Naive thymus-derived CD8-positive, alpha-beta T cell (primary cell): ENCODE results near the gene FBXW10B. TPM values are rescaled to one million over a fixed set of nuclear protein-coding genes. Genes with fewer than 3 reads are reported as not detected.
"Not testable (repeated sequence)": the region's sequence is repeated elsewhere in the genome, so short reads cannot be mapped to it uniquely, and the experiment has no call there.

Source experiments
- ATAC-seq, 2 donors: fragments of 150-1000 bp; cut with Tn5 transposase in 1 of 2; sonication (Bioruptor Pico), chemical (Tn5 transposase) in 1 of 2; 1 replicate in 1 of 2; 2 replicates in 1 of 2; pipeline ENCODE4 v1.10.0; 2021; ENCODE audit warnings: mild to moderate bottlenecking in 2 of 2, moderate library complexity in 2 of 2
- POLR2A ChIA-PET: fragments of 350-600 bp; sonication (Branson Sonifier 250); formaldehyde crosslinking; loops from one replicate; lab custom pipeline; 2021; ENCODE audit warnings: antibody characterized with exemption; lab: Charles Lee
- DNase-seq, 10 donors: peaks; one replicate each; pipeline versions ENCODE4 v3.0.0 to v3.0.0-alpha.2; 2020 to 2022
- H3K27ac Mint-ChIP-seq, 10 donors: one replicate each; pipeline ENCODE4 v1.8.0; 2020 to 2022; ENCODE audit warnings: mild to moderate bottlenecking in 10 of 10, mixed read lengths in 10 of 10, moderate library complexity in 4 of 10, inconsistent platforms in 1 of 10
- H3K27me3 Mint-ChIP-seq, 5 donors: one replicate each; pipeline ENCODE4 v1.8.0; 2021 to 2022; ENCODE audit warnings: mixed read lengths in 5 of 5
- H3K36me3 Mint-ChIP-seq, 3 donors: one replicate each; pipeline ENCODE4 v1.8.0; 2020 to 2022; ENCODE audit warnings: mixed read lengths in 3 of 3, mild to moderate bottlenecking in 2 of 3, inconsistent platforms in 1 of 3
- H3K4me1 Mint-ChIP-seq, 4 donors: one replicate each; pipeline ENCODE4 v1.8.0; 2021 to 2022; ENCODE audit warnings: mixed read lengths in 4 of 4
- H3K4me3 Mint-ChIP-seq, 10 donors: one replicate each; pipeline ENCODE4 v1.8.0; 2020 to 2022; ENCODE audit warnings: mild to moderate bottlenecking in 10 of 10, mixed read lengths in 10 of 10, moderate library complexity in 6 of 10, inconsistent platforms in 1 of 10
- H3K9me3 Mint-ChIP-seq, 9 donors: one replicate each; pipeline ENCODE4 v1.8.0; 2020 to 2022; ENCODE audit warnings: mixed read lengths in 9 of 9, mild to moderate bottlenecking in 3 of 9, inconsistent platforms in 1 of 9, moderate library complexity in 1 of 9
- polyA plus RNA-seq, 3 donors: library from polyadenylated mRNA; unstranded; fragments of 300-500 nt; fragmentation: Illumina TruSeq; gene quantifications; one replicate each; pipeline ENCODE4 v1.2.3, GENCODE V29; 2021
- total RNA-seq, 8 experiments: library from RNA in 2 of 8; stranded (reverse) in 2 of 8; gene quantifications; one replicate each; pipeline ENCODE4 v1.2.3 and lab custom pipeline; 2021 to 2026

FBXW10B gene
- total RNA-seq (under 1 TPM; 0.62 to 0.77 TPM), polyA plus RNA-seq (not detected), total RNA-seq (lab: John Stamatoyannopoulos, UW) (0 to 1.5 (median 0.90) reads per million in 6 experiments)

- H3K9me3 Mint-ChIP-seq, POLR2A ChIA-PET, ATAC-seq, H3K27me3 Mint-ChIP-seq, H3K4me3 Mint-ChIP-seq, H3K27ac Mint-ChIP-seq, H3K4me1 Mint-ChIP-seq, H3K36me3 Mint-ChIP-seq, DNase-seq: not testable (repeated sequence)
These were observed at the start of gene FBXW10B for GRCh38 chr17:15619331-15620058. Gene FBXW10B (minus strand): TSS chr17:15619704. CDS start chr17:15619512, 192 bp downstream.

DNA sequence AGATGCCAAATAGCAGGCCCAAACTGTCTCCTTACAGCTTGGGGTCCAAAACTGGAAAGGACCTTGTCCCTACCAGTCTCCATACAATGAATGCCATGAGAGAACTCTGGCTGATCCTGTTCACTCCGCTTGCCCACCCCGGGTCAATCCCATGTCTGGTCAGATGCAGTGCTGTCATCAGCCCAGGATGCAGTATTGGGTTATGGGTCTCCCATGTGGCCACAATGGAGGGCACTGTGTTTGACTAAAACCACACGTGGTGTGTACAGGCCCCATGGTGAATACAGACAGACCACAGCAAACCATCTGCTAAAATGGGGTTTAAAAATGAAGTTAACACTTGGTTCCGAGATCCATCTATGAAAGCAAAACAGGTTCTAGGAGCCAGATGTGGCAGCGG, 44.2 kb upstream of the FBXW10B start:
- Mint-ChIP-seq H3K4me3 (no peak overlapping the region), H3K27ac (no peak overlapping the region), H3K36me3 (peaks cover 5 to 33% (median 30%) of the 10 kb centered on the region in 3 donors), H3K27me3 (no peaks in the 10 kb centered on the region), H3K9me3 (no peaks in the 10 kb centered on the region), H3K4me1 (peaks cover 0 to 2% (median 0%) of the 10 kb centered on the region in 4 donors)
- ATAC-seq, result no peak
- DNase-seq, result no peak
- POLR2A ChIA-PET, result no interaction called here

DNA sequence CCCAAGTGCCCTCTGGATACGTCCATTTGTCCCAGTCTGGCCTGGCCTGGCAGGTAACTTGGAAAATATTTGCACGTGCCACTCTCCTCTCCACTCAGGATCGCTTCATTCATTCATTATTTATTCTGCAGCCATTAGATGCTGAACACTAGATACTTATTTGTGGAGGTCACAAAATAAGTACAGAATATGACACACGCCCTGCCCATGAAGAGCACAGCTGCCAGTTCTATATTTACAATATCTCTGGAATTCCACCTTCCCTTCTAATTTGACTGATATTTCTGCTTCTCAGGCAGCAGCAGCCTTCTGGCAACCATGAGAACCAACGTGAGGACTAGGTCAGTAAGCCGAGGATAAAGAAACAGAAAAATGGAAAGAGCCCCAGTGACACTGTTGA, 43.7 kb upstream of the FBXW10B start:
- DNase-seq, result no peak
- Mint-ChIP-seq H3K4me1 (peaks cover 0 to 2% (median 0%) of the 10 kb centered on the region in 4 donors), H3K4me3 (no peak overlapping the region), H3K9me3 (no peaks in the 10 kb centered on the region), H3K36me3 (peaks cover 5 to 35% (median 31%) of the 10 kb centered on the region in 3 donors), H3K27me3 (no peaks in the 10 kb centered on the region), H3K27ac (no peak overlapping the region)
- no peak for ATAC-seq
- POLR2A ChIA-PET, result no interaction called here

DNA sequence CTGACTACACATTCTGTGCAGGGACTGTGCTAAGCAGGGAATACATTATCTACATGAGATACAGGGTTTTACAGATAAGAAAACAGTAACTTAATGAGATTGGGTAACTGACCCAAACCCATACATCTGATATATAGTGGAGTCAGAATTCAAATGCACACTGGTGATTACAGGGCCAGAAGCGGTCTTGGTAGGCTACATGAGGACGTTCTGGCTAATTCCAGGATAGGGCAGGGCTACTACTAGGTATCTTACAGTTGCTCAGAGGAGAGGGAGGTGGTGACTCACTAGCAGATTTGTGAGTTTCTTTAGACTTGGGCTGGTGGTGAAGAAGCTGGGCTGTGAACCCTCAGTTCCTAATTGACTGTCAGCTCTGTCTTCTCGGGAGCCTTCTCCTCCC, 43.2 kb upstream of the FBXW10B start:
- peaks cover 5 to 36% (median 27%) of the 10 kb centered on the region in 3 donors for H3K36me3 Mint-ChIP-seq
- POLR2A ChIA-PET, result no interaction called here
- H3K27me3 Mint-ChIP-seq, result no peaks in the 10 kb centered on the region
- no peak overlapping the region for H3K4me3 Mint-ChIP-seq
- DNase-seq, result no peak
- no peak overlapping the region for H3K27ac Mint-ChIP-seq
- H3K9me3 Mint-ChIP-seq, result no peaks in the 10 kb centered on the region
- ATAC-seq, result no peak
- peaks cover 0 to 2% (median 0%) of the 10 kb centered on the region in 4 donors for H3K4me1 Mint-ChIP-seq

DNA sequence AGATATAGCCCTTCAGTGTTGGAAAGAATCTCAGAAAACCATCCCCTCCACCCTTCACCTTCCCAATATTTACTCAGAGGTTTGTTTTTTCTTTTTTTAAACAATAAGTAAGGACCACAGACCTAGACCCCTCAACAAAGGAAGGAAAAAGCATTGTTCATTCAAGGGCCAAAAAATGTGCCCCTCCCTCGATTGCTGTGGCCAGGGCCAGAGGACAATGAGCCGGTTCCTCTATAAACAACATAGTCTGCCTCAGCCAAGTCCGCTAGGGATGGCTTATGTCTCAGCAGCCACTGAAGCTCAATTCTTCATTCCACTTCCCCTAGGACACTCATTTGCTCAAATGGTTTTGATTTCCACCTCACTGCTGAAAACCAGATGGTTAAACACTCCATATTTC, 40.6 kb upstream of the FBXW10B start:
- Mint-ChIP-seq H3K27ac (no peak overlapping the region), H3K27me3 (no peaks in the 10 kb centered on the region), H3K4me3 (no peak overlapping the region), H3K4me1 (peaks cover 0 to 2% (median 0%) of the 10 kb centered on the region in 4 donors), H3K36me3 (peaks cover 5 to 31% (median 22%) of the 10 kb centered on the region in 3 donors), H3K9me3 (no peaks in the 10 kb centered on the region)
- DNase-seq (no peak), ATAC-seq (no peak)
- POLR2A ChIA-PET, result no interaction called here

DNA sequence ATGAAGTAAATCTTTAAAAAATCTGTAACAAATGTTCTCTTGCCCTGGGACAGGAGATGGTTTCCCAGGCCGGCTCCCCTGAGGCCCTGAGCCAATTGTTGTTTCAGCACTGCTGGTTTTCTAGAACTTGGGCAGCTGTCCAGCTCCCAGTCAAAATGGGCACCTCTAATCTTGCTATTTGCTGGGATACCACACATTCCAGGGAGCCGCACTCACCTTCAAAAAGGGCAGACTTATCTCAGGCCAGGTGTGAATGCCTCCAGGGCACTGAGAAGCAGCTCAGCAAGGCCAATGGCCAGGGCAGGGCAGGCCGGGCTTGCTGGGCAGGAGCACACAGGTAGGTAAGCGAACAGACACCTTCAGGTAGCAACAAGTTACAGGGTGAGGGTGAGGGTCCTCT, 40.2 kb upstream of the FBXW10B start:
- H3K4me1 Mint-ChIP-seq, result peaks cover 0 to 2% (median 0%) of the 10 kb centered on the region in 4 donors
- POLR2A ChIA-PET, result no interaction called here
- H3K9me3 Mint-ChIP-seq, result no peaks in the 10 kb centered on the region
- H3K27ac Mint-ChIP-seq, result no peak overlapping the region
- no peak overlapping the region for H3K4me3 Mint-ChIP-seq
- no peaks in the 10 kb centered on the region for H3K27me3 Mint-ChIP-seq
- ATAC-seq (no peak), DNase-seq (no peak)
- peaks cover 5 to 32% (median 22%) of the 10 kb centered on the region in 3 donors for H3K36me3 Mint-ChIP-seq

DNA sequence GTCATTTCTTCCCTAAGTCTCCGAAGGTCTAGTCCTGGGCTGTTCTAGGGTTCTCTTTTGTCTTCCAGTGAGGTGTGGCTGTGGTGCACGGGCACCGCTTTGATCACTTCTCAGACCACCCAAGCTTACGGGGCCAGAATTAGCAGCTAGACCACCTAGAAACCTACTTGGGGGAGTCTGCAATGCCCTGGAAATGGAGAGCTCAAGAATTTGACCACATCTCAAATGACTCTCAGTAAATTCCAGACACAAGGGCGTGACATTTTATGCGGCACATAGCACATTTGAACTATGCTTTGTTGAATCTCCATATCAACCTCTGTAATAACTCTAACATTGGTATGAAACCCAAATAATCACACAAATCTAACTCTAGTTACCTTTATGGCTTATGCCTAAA, 39.7 kb upstream of the FBXW10B start:
- Mint-ChIP-seq H3K27ac (no peak overlapping the region), H3K4me3 (no peak overlapping the region), H3K36me3 (peaks cover 5 to 33% (median 18%) of the 10 kb centered on the region in 3 donors), H3K27me3 (no peaks in the 10 kb centered on the region), H3K9me3 (no peaks in the 10 kb centered on the region), H3K4me1 (peaks cover 0 to 2% (median 0%) of the 10 kb centered on the region in 4 donors)
- POLR2A ChIA-PET, result no interaction called here
- DNase-seq (no peak), ATAC-seq (no peak)

DNA sequence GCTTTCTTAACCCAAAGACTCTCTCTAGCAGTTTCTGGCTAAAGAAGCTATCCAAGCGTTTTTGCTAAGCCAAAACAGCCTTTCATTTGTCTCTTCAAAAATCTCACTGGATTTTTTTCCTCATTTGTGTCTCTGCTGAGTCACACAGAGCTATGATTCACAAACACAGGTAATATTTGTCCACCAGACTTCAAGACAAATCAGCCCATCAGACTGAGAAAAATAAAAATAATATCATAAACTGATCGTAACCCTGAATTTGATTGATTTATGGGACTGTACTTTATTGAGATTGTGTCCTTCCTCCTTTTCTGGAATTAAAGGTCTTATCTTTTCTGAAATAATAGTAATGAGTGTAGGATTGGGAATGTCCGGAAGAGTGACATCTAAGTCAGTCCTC, 38.8 kb upstream of the FBXW10B start:
- peaks cover 0 to 3% (median under 1%) of the 10 kb centered on the region in 4 donors for H3K4me1 Mint-ChIP-seq
- ATAC-seq (no peak), DNase-seq (no peak)
- no peaks in the 10 kb centered on the region for H3K9me3 Mint-ChIP-seq
- H3K27ac Mint-ChIP-seq, result no peak overlapping the region
- peaks cover 0 to 28% (median 13%) of the 10 kb centered on the region in 3 donors for H3K36me3 Mint-ChIP-seq
- POLR2A ChIA-PET, result no interaction called here
- no peak overlapping the region for H3K4me3 Mint-ChIP-seq
- H3K27me3 Mint-ChIP-seq, result no peaks in the 10 kb centered on the region

GRCh38 chr17:15657868-15658267, 38.4 kb upstream of the FBXW10B start:
- peaks cover 0 to 32% (median 13%) of the 10 kb centered on the region in 3 donors for H3K36me3 Mint-ChIP-seq
- no peak overlapping the region for H3K27ac Mint-ChIP-seq
- peaks cover 0 to 5% (median 3%) of the 10 kb centered on the region in 4 donors for H3K4me1 Mint-ChIP-seq
- no peaks in the 10 kb centered on the region for H3K9me3 Mint-ChIP-seq
- ATAC-seq, result no peak
- no peaks in the 10 kb centered on the region for H3K27me3 Mint-ChIP-seq
- POLR2A ChIA-PET, result no interaction called here
- no peak for DNase-seq
- no peak overlapping the region for H3K4me3 Mint-ChIP-seq

GRCh38 chr17:15654886-15655561, 35.5 kb upstream of the FBXW10B start:
- H3K27ac Mint-ChIP-seq, result no peak overlapping the region
- H3K4me1 Mint-ChIP-seq, result peaks cover 4 to 22% (median 7%) of the 10 kb centered on the region in 4 donors
- H3K36me3 Mint-ChIP-seq, result peaks cover 0 to 29% (median 9%) of the 10 kb centered on the region in 3 donors
- no peaks in the 10 kb centered on the region for H3K27me3 Mint-ChIP-seq
- H3K4me3 Mint-ChIP-seq, result no peak overlapping the region
- ATAC-seq (no peak), DNase-seq (no peak)
- POLR2A ChIA-PET, result no interaction called here
- H3K9me3 Mint-ChIP-seq, result no peaks in the 10 kb centered on the region

GRCh38 chr17:15654401-15654800, 34.9 kb upstream of the FBXW10B start:
- DNase-seq, H3K27ac Mint-ChIP-seq, H3K27me3 Mint-ChIP-seq, POLR2A ChIA-PET, H3K9me3 Mint-ChIP-seq, ATAC-seq, H3K4me3 Mint-ChIP-seq: not testable (repeated sequence)
- Mint-ChIP-seq H3K4me1 (peaks cover 4 to 22% (median 7%) of the 10 kb centered on the region in 4 donors), H3K36me3 (peaks cover 0 to 29% (median 9%) of the 10 kb centered on the region in 3 donors)

DNA sequence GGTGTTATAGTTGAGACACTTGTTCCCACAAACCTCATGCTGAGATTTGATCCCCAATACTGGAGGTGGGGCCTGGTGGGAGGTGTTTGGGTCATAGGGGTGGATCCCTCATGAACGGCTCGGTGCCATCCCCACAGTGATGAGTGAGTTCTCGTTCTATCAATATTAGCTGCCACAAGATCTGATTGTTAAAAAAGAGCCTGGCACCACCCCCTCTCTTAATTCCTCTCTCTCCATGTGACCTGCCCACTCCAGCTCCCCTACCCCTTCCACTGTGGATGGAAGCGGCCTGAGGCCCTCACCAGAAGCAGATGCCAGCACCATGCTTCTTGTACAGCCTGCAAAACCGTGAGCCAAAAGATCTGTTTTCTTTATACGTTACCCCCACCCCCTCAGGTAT, 33.5 kb upstream of the FBXW10B start:
- H3K27ac Mint-ChIP-seq, result no peak overlapping the region
- no peaks in the 10 kb centered on the region for H3K9me3 Mint-ChIP-seq
- POLR2A ChIA-PET, result no interaction called here
- no peak for ATAC-seq
- H3K4me3 Mint-ChIP-seq, result no peak overlapping the region
- DNase-seq, result no peak
- H3K36me3 Mint-ChIP-seq, result peaks cover 0 to 23% (median 4%) of the 10 kb centered on the region in 3 donors
- H3K4me1 Mint-ChIP-seq, result peaks cover 4 to 22% (median 7%) of the 10 kb centered on the region in 4 donors
- H3K27me3 Mint-ChIP-seq, result no peaks in the 10 kb centered on the region

GRCh38 chr17:15651583-15652110, 32.1 kb upstream of the FBXW10B start:
- Mint-ChIP-seq H3K4me1 (peaks cover 4 to 22% (median 7%) of the 10 kb centered on the region in 4 donors), H3K27ac (peak overlapping the region in 5 of 10 donors; percentile 3 to 76 (median 56)), H3K9me3 (no peaks in the 10 kb centered on the region), H3K36me3 (peaks cover 0 to 15% (median 4%) of the 10 kb centered on the region in 3 donors), H3K4me3 (peak overlapping the region in 8 of 10 donors; percentile 8 to 66 (median 40)), H3K27me3 (no peaks in the 10 kb centered on the region)
- DNase-seq (peak in 2 of 10 donors; percentile 1 to 8), ATAC-seq (peak; percentile 28 to 54)
- POLR2A ChIA-PET, result no interaction called here
